SK-N-MC (cell line): Measurements from ENCODE around the gene CREB3L2.

Source experiments
- EZH2 ChIP-seq: fragments of 200-600 bp; sonication (generic); IDR thresholded peaks from one replicate; pipeline ENCODE4 v1.6.1; 2017; ENCODE audit warnings: antibody characterized with exemption
- FOXP2 ChIP-seq: optimal IDR thresholded peaks from 2 replicates; pipeline ENCODE3; 2011; ENCODE audit warnings: mild to moderate bottlenecking, moderate library complexity; ENCODE audit not compliant: insufficient read depth; ENCODE audit errors: extremely low read length, control extremely low read depth
- POLR2AphosphoS5 ChIP-seq: IDR thresholded peaks from 2 replicates; pipeline ENCODE4 v1.6.1; 2012; ENCODE audit warnings: mild to moderate bottlenecking, low read depth, low read length, borderline replicate concordance

- TF ChIP-seq POLR2AphosphoS5 (no peak), EZH2 (no peak), FOXP2 (no peak)
Observed at GRCh38 chr7:137984181-137985041, 17.5 kb downstream of the CREB3L2 start.
